GM12874 (cell line): ENCODE results near the gene MAP4K2.

Experiments
- CTCF ChIP-seq: IDR thresholded peaks from 2 replicates; pipeline ENCODE4 v1.5.1; 2011; ENCODE audit warnings: low read depth, mild to moderate bottlenecking, control low read depth, low read length, moderate library complexity; ENCODE audit not compliant: insufficient read depth

MAP4K2 gene

GRCh38 chr11:64841592-64842365 lies 38.8 kb upstream of the MAP4K2 start:
- TF ChIP-seq CTCF, result no peak

DNA sequence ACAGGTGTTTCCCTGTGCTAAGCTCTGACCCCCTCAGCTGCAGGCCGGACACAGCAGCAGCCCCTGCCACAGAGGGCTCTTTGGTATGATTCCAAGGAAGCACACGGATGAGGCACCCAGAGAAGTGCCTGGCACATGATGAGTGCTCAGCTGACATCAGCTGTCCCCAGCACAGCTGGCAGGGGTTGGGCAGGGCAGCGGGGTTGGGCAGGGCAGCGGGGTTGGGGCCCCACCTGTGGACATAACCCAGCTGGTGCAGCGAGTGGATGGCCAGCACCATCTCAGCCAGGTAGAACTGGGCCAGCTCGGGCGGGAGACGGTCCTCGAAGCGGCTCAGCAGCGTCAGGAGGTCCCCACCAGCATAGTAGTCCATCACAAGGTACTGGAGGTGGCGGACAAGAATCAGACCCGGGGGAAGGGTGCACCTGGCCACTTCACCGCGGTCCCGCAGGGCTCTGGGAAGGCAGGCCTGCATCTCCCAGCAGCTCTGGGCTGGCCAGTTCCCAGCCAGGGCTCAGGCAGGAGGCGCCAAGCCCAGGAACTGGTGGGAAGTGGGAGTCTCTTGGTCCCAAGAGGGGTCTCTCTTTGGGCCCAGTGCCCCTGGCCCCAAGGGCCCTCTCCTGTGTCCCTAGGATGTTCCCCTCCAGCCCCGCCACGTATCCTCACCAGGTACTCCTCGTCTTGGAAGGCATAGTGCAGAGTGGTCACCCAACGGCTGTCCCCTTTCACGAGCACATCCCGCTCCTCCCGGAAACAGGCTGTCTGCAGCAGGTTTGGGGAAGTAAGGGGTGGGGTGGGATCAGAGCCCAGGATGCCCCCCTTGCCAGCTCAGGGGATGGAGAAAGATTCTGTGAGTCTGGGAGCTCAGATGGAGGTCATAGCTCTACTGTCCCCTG lies 37.1 kb upstream of the MAP4K2 start:
- no peak for TF ChIP-seq CTCF

GRCh38 chr11:64839335-64839734 lies 36.3 kb upstream of the MAP4K2 start:
- TF ChIP-seq CTCF, result no peak

DNA sequence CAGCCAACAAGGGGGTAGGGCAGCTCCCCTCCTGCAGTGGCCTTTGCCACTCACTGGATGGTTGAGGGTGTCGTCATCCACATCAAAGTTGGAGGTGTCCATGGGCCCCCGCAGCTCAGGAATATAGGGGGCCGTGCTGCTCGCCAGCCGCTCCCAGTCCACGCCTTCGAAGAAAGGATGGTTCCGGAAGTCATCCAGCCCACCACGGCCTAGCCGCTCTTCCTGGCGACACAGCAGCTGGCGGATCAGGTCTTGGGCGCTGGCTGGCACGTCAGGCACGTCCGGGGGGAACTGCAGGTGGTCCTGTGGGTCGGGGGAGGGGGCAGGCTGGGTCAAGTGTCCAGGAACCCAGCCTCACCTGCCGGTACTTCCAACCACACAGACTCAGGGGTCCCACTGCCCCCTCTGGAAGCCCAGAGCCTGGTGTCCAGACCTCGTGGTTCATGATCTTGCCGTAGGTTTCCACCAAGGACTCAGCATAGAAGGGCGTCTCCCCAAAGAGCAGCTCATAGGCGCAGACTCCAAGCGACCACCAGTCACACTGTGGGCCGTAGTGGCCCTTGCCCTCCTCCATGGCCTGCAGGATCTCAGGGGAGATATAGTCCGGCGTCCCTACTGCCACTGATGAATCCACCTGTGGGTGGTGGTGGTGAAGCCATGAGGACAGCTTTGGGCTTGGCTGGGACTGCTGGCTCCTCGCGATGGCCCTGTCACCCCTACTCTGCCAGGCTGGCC lies 35.8 kb upstream of the MAP4K2 start:
- no peak for TF ChIP-seq CTCF

DNA sequence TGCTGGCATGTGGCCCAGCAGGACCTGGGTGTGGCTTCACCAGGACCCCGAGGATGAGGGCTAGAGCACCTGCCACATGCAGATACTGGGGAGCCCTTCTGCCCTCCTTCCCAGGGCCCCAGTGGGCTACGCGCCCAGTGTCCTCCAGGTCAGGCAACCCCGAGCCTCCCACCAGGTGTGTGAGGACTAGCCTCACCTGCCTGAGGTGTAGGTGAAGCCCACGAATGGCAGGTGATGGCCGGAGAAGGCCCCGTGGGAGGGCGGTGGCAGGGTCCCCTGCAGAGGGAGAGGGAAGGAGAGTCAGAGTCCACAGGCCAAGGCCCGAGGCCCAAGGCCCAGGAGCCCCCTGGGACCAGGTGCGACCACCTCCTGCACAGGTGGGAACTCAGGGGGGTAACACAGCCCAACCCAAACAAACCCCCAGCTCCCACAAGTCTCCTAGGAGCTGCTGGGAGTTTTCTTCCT lies 34.9 kb upstream of the MAP4K2 start:
- no peak for TF ChIP-seq CTCF

- no peak for TF ChIP-seq CTCF
These were observed 33.5 kb upstream of the MAP4K2 start for GRCh38 chr11:64836448-64837072.
